Measurements from ENCODE around the gene A4GNT. TPM values are rescaled to one million over a fixed set of nuclear protein-coding genes. Genes with fewer than 3 reads are reported as not detected.

Gene A4GNT
- total RNA-seq, 1 donor from 2014 or later, result not detected

- DNase-seq (ENCODE audit: low read depth) (peak; percentile 91), FAIRE-seq (peak; percentile 43)
- no peaks in the 10 kb centered on the region for H3K36me3 ChIP-seq (ENCODE audit: control insufficient read depth, insufficient read depth, low read length)
- H3K4me3 ChIP-seq (ENCODE audit: low read depth, low read length), result no peak overlapping the region
- no peaks in the 10 kb centered on the region for H3K27me3 ChIP-seq (ENCODE audit: control insufficient read depth, insufficient read depth, low read length)
- no peak for TF ChIP-seq CTCF (IDR thresholded peaks at IDR 0.05; ENCODE audit: insufficient read depth, low read length, severe bottlenecking)
Measured at GRCh38 chr3:138082085-138082991, 49.9 kb downstream of the A4GNT start.

GRCh38 chr3:138081371-138082084, 50.7 kb downstream of the A4GNT start:
- Histone ChIP-seq H3K4me3 (ENCODE audit: low read depth, low read length) (no peak overlapping the region), H3K27me3 (ENCODE audit: control insufficient read depth, insufficient read depth, low read length) (no peaks in the 10 kb centered on the region), H3K36me3 (ENCODE audit: control insufficient read depth, insufficient read depth, low read length) (no peaks in the 10 kb centered on the region)
- TF ChIP-seq CTCF (IDR thresholded peaks at IDR 0.05; ENCODE audit: insufficient read depth, low read length, severe bottlenecking), result no peak
- DNase-seq (ENCODE audit: low read depth) (peak; percentile 65), FAIRE-seq (no peak)

GRCh38 chr3:138079901-138080300, 52.3 kb downstream of the A4GNT start:
- no peaks in the 10 kb centered on the region for H3K27me3 ChIP-seq (ENCODE audit: control insufficient read depth, insufficient read depth, low read length)
- H3K36me3 ChIP-seq (ENCODE audit: control insufficient read depth, insufficient read depth, low read length), result no peaks in the 10 kb centered on the region
- FAIRE-seq (no peak), DNase-seq (ENCODE audit: low read depth) (no peak)
- H3K4me3 ChIP-seq (ENCODE audit: low read depth, low read length), result no peak overlapping the region
- TF ChIP-seq CTCF (IDR thresholded peaks at IDR 0.05; ENCODE audit: insufficient read depth, low read length, severe bottlenecking), result no peak

- DNase-seq (ENCODE audit: low read depth) (peak; percentile 97), FAIRE-seq (no peak)
- Histone ChIP-seq H3K4me3 (ENCODE audit: low read depth, low read length) (no peak overlapping the region), H3K36me3 (ENCODE audit: control insufficient read depth, insufficient read depth, low read length) (no peaks in the 10 kb centered on the region), H3K27me3 (ENCODE audit: control insufficient read depth, insufficient read depth, low read length) (no peaks in the 10 kb centered on the region)
- TF ChIP-seq CTCF (IDR thresholded peaks at IDR 0.05; ENCODE audit: insufficient read depth, low read length, severe bottlenecking), result no peak
Measured at GRCh38 chr3:138078901-138079344, 53.3 kb downstream of the A4GNT start.

GRCh38 chr3:138078096-138078495, 54.1 kb downstream of the A4GNT start:
- no peak for FAIRE-seq
- no peak overlapping the region for H3K4me3 ChIP-seq (ENCODE audit: low read depth, low read length)
- no peaks in the 10 kb centered on the region for H3K27me3 ChIP-seq (ENCODE audit: control insufficient read depth, insufficient read depth, low read length)
- no peak for TF ChIP-seq CTCF (IDR thresholded peaks at IDR 0.05; ENCODE audit: insufficient read depth, low read length, severe bottlenecking)
- DNase-seq (ENCODE audit: low read depth), result peak; percentile 87
- no peaks in the 10 kb centered on the region for H3K36me3 ChIP-seq (ENCODE audit: control insufficient read depth, insufficient read depth, low read length)

Other genes starting within 250 kb of the A4GNT start
- gene CLDN18, start 122.2 kb downstream of the A4GNT start, total RNA-seq, result not detected in 2 replicates
- gene DZIP1L, start 16.8 kb downstream of the A4GNT start, total RNA-seq, result 0.77 and 2.1 TPM in 2 replicates
- gene DBR1, start 42.5 kb upstream of the A4GNT start, total RNA-seq, result 10.5 and 17.9 TPM in 2 replicates
- gene ARMC8, start 54.9 kb upstream of the A4GNT start, total RNA-seq, result 29.5 and 33.0 TPM in 2 replicates
- under 0.01 TPM in 1 of 2 replicates, not detected in the other for gene NME9, start 197.5 kb upstream of the A4GNT start, total RNA-seq
- 2.9 and 3.2 TPM in 2 replicates for gene MRAS, start 216.2 kb upstream of the A4GNT start, total RNA-seq

All from bronchial epithelial cell (primary cell).